ENCODE measurements around the gene ANO8.

GRCh38 chr19:17359905-17360800, 25.5 kb upstream of the ANO8 start:
- TF ChIP-seq PAX5 (IDR thresholded peaks at IDR 0.05; ENCODE audit: insufficient read depth, low read length, severe bottlenecking) (no peak), POLR2A (IDR thresholded peaks at IDR 0.05; ENCODE audit: low read depth, low read length) (no peak)
